GM19193 (cell line): ENCODE results near the gene VSIG10L.

Experiments
- POLR2A ChIP-seq: IDR thresholded peaks from 4 replicates; pipeline ENCODE4 v1.6.1; 2011; ENCODE audit not compliant: insufficient read depth, insufficient read length; ENCODE audit errors: extremely low read depth

VSIG10L gene

GRCh38 chr19:51331716-51332115, 10.2 kb downstream of the VSIG10L start:
- TF ChIP-seq POLR2A, result no peak

- TF ChIP-seq POLR2A, result no peak
Observed at GRCh38 chr19:51331193-51331592, 10.7 kb downstream of the VSIG10L start.

- TF ChIP-seq POLR2A, result no peak
Observed at GRCh38 chr19:51330366-51330765, 11.6 kb downstream of the VSIG10L start.

GRCh38 chr19:51329411-51329810, 12.5 kb downstream of the VSIG10L start:
- no peak for TF ChIP-seq POLR2A

GRCh38 chr19:51327066-51328001, 14.6 kb downstream of the VSIG10L start:
- TF ChIP-seq POLR2A, result no peak

- no peak for TF ChIP-seq POLR2A
Observed at GRCh38 chr19:51326216-51327065, 15.5 kb downstream of the VSIG10L start.

- TF ChIP-seq POLR2A, result no peak
Observed at GRCh38 chr19:51325161-51325976, 16.6 kb downstream of the VSIG10L start.

GRCh38 chr19:51324167-51324481, 17.8 kb downstream of the VSIG10L start:
- TF ChIP-seq POLR2A, result no peak

- no peak for TF ChIP-seq POLR2A
Observed at GRCh38 chr19:51323481-51324166, 18.3 kb downstream of the VSIG10L start.

- no peak for TF ChIP-seq POLR2A
Observed at GRCh38 chr19:51321799-51322198, 20.1 kb downstream of the VSIG10L start.

GRCh38 chr19:51320280-51320657, 21.7 kb downstream of the VSIG10L start:
- TF ChIP-seq POLR2A, result no peak

GRCh38 chr19:51319649-51320279, 22.2 kb downstream of the VSIG10L start:
- no peak for TF ChIP-seq POLR2A

GRCh38 chr19:51318687-51319648, 23.0 kb downstream of the VSIG10L start:
- TF ChIP-seq POLR2A, result no peak
